Panc1 (cell line): ENCODE results near the gene TRIP4.

Experiments used
- CTCF ChIP-seq: fragments of 450-650 bp; IDR thresholded peaks from 2 replicates; pipeline ENCODE4 v1.5.1; 2017; ENCODE audit warnings: mild to moderate bottlenecking
- POLR2AphosphoS5 ChIP-seq: IDR thresholded peaks from 2 replicates; pipeline ENCODE4 v1.6.1; 2012; ENCODE audit warnings: mild to moderate bottlenecking, low read depth, low read length, moderate library complexity
- REST ChIP-seq, 2 experiments: IDR thresholded peaks; 2 replicates each; pipeline ENCODE4 v1.6.1; 2011 to 2012; ENCODE audit warnings: low read depth in 2 of 2, control low read depth in 1 of 2, low read length in 1 of 2, mild to moderate bottlenecking in 1 of 2, moderate library complexity in 1 of 2; ENCODE audit not compliant: insufficient read depth in 1 of 2
- TCF7L2 ChIP-seq: IDR thresholded peaks from 2 replicates; pipeline ENCODE4 v1.6.1; 2011; ENCODE audit warnings: mild to moderate bottlenecking, low read depth, low read length, inconsistent platforms

- no peak for TF ChIP-seq CTCF
- TF ChIP-seq POLR2AphosphoS5 = no peak
- no peak for TF ChIP-seq TCF7L2
- no peak for TF ChIP-seq REST (IDR thresholded peaks at IDR 0.05; ENCODE audit: insufficient read depth in 1 of 2, low read depth in 2 of 2, low read length in 1 of 2)
Measured at GRCh38 chr15:64349375-64349774, 38.3 kb upstream of the TRIP4 start.
